Measurements from ENCODE around the gene TMEM47.

TMEM47 gene

DNA sequence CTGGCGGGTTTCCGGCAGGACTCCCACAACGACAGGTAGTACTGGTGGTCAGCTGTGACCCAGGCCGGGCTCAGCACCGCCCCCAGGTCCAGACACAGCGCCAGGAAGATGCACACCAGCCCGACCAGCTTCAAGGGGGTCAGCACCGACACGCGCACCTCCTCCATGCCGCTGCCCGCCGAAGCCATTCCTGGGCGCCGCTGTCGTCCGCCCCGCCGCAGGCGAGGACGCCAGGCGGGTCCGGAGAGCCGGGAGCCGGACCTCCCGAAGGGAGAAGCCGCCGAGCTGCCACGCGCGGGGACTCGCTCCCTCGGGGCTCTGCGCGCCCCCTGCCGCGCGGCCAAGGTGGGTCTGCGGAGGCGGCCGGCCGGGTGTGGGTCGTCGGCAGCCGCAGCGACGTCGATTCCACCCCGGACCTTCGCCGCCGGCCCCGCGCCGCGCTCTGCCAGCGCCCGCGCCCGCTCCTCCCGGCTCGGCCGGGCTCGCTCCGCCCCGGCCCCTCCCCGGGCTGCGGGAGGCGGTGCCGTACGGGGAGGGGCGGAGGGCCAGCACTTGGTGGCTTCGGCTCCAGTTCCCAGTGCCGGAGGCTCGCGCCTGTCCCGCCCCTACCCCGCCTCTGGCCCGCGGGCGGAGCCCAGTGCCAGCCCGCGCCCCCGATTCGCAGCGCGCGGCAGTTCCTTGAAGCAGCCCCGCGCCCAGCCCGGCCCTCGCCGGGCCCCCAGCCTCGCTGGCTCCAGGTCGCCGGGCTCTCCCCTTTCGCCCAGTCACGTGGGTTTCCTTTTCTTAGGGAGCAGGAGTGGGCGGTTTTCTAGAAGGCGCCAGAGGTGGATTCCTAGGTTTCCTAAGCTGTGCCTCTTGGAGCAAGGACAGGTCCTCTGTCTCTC lies at the start of gene TMEM47:
TMEM47 (minus strand) TSS at position 444 of the 884 bp plus-strand sequence; CDS start at position 188, 256 bp downstream.
- no peak for DNase-seq (ENCODE audit: low read depth)

- no peak for DNase-seq (ENCODE audit: low read depth)
Measured at GRCh38 chrX:34687095-34687494, 30.0 kb upstream of the TMEM47 start.

GRCh38 chrX:34659575-34659974 lies 2.5 kb upstream of the TMEM47 start:
- DNase-seq (ENCODE audit: low read depth): no peak

GRCh38 chrX:34658326-34658725 lies 1.2 kb upstream of the TMEM47 start:
- DNase-seq (ENCODE audit: low read depth): no peak

GRCh38 chrX:34657726-34658070 lies 613 bp upstream of the TMEM47 start:
- DNase-seq (ENCODE audit: low read depth): no peak

DNA sequence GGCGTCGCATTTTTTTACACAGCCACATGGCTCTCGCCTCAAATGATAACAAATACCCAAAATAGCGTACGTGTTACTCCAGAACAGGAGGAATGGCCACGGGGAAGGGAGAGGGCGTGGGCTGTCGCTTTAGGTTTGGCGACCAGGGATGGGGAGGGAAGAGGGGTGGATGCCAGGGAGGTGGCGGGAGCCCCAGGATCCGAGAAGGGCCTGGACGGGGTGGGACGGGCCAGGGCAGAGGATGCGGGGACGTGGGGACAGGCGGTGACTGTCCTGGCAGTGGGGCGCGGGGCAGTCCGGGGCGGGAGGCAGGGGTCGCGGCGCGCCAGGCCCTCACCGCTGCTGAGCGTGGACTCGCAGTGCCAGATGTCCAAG lies 631 bp downstream of the TMEM47 start:
- DNase-seq (ENCODE audit: low read depth): no peak

GRCh38 chrX:34655501-34656455 lies 1.3 kb downstream of the TMEM47 start:
- no peak for DNase-seq (ENCODE audit: low read depth)

DNA sequence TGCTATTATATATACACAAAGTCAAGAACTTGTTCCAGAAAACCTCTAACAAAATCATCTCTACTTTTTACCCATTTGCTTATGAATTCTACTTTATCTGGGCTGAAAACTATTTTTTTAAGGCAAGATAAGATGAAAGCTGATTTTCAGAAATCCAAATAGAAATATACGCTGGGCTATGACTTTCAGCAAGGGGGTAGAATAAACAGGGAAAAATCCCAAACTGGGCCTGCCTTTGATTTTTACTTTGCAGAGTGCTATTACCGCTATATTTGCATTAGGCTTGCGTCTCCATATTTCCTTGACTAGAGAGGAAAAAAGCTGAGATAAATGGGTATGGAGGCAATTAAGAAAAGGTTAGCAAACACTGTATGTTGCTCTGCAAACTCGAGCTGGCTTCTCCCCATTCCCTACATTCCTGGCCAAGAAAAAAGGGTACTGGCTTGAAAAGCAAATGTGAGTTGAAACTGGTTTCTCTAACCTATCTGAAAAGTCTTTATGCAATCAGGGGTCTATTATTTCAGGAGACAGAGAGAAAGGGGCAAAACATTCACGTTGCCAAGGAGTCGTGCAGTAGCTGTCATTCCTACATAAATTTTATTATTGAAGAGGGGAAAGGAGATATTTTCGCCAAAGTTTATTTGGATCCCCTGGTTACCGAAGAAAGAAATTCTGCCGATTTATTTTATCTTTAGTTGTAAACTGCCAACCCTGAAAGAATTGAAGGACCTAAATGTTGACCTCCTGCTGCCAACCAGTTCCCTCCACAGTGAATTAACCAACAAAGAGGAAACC lies 2.2 kb downstream of the TMEM47 start:
- DNase-seq (ENCODE audit: low read depth): no peak

GRCh38 chrX:34653811-34654210 lies 3.3 kb downstream of the TMEM47 start:
- no peak for DNase-seq (ENCODE audit: low read depth)

GRCh38 chrX:34642849-34643248 lies 14.2 kb downstream of the TMEM47 start:
- DNase-seq (ENCODE audit: low read depth): no peak

- DNase-seq (ENCODE audit: low read depth): no peak
Measured at GRCh38 chrX:34638116-34638515, 19.0 kb downstream of the TMEM47 start.

DNA sequence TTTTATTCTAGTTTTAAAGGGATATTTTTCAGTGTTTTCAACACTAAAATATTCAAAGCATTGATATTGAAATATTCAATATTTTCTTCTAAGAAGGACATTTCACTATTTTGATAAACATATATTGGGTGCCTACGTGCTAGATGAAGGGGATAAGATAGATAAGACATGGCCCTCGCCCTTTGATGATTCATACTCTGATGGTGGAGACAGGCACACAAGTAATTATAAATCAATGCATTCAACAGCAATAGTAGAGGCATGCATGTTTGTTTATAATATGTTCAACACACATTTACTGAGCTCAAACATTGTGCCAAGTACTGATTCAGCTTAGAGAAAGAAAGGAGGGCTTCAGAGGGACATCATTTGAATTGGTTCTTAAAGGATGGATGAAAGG lies 22.7 kb downstream of the TMEM47 start:
- DNase-seq (ENCODE audit: low read depth): no peak

GRCh38 chrX:34632384-34632783 lies 24.7 kb downstream of the TMEM47 start:
- no peak for DNase-seq (ENCODE audit: low read depth)

- DNase-seq (ENCODE audit: low read depth): no peak
Measured at GRCh38 chrX:34631479-34632220, 25.4 kb downstream of the TMEM47 start.

DNA sequence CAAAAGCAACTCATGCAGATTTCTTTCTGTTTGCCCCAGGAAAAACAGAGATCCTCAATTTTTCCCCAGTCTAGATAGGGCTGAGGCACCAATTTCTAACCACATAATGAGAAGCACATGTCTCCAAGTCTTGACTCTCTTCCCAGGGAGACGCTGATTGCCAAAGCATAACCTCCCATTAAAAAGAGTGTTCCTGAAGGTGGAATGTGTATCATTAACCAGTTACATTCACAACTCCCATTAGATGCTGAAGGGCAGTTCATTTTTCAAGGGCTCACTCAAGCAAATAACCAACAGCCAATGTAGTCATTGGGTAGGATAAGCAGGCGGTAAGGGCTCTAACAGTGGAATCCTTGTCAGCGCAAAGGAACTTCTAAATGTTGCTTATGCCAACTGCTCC lies 27.5 kb downstream of the TMEM47 start:
- DNase-seq (ENCODE audit: low read depth): no peak

DNA sequence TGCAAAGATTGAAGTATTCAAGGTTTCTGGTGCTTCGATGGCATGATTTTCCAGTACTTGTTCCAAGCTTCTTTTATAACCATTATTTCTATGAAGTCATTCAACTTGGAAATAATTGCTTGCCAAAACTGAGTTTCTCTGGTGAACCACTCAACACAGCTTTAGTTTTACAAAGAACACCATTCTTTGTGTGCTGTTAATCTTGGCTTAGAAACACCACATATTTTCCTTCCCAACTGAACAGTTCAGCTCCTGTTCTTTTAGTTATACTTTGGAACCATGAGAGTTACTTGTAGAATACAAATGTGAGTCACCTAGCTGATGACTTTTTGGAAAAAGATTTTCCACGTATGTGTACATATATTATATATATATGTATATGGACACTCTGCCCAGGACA lies 32.7 kb downstream of the TMEM47 start:
- no peak for DNase-seq (ENCODE audit: low read depth)

- DNase-seq (ENCODE audit: low read depth): no peak
Measured at GRCh38 chrX:34619920-34620319, 37.2 kb downstream of the TMEM47 start.

- DNase-seq (ENCODE audit: low read depth): no peak
Measured at GRCh38 chrX:34612036-34612435, 45.0 kb downstream of the TMEM47 start.

- DNase-seq (ENCODE audit: low read depth): no peak
Measured at GRCh38 chrX:34598362-34598761, 58.7 kb downstream of the TMEM47 start.

DNA sequence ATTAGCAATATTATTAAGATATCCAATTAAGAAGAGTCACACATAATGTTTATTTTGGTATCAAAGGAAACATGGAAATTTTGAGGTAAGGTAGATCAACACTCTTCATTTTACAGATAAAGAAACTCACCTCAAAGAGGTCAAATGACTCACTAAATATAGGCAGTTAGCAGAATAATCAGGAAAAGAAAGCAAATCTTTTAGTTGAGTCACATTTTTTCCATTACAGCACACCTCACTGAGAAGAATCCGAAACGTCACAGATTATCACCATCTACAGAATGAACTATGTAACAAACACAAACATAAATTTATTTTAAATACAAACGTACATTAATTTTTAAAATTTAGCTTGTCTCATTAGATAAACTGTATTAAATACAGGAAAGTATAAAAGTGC lies 70.1 kb downstream of the TMEM47 start:
- no peak for DNase-seq (ENCODE audit: low read depth)

DNA sequence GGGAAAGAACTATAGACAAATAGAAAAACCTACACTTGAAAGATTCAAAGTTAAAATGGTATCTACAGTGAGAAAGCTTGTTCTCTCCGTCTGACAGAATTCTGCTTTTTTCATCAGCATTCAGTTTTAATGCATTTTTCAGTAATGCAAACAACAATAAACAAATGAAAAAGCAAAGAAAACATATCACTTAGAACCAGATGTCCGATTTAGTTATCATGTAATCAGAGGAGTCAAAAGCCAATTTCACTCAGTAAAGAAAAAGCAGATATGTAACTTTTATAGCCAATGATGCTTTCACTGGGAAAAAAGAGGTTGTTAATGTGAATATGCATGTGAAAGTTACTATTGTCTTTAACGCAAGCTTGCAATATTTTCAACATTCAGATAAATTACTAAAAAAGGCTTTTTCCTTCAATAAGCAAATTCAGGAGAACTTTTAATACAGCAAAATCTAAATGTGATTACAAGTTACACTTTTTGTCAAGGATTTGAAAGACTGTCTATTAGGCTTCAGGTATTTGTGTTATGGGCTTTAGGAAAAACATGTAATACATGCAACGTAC lies 70.7 kb downstream of the TMEM47 start:
- DNase-seq (ENCODE audit: low read depth): no peak
